Tibial nerve (tissue), 3 donors: ENCODE results near the gene GPR173.

ENCODE experiments used
- CTCF ChIP-seq, 5 experiments: fragments of 200-600 bp in 3 of 5; fragments of 450-650 bp in 2 of 5; sonication (generic) in 3 of 5; IDR thresholded peaks; one replicate each; pipeline ENCODE4 v1.5.1; 2016 to 2019; ENCODE audit warnings: antibody characterized with exemption in 5 of 5, mild to moderate bottlenecking in 3 of 5, moderate library complexity in 2 of 5
- POLR2A ChIP-seq, 2 donors: fragments of 450-650 bp; IDR thresholded peaks; one replicate each; pipeline ENCODE4 v1.6.1; 2017; ENCODE audit warnings: antibody characterized with exemption in 2 of 2, mild to moderate bottlenecking in 2 of 2, moderate library complexity in 2 of 2

- TF ChIP-seq CTCF (IDR thresholded peaks at IDR 0.05) (no peak), POLR2A (IDR thresholded peaks at IDR 0.05) (no peak)
Observed at GRCh38 chrX:53049127-53049517, 533 bp downstream of the GPR173 start.
